Suppressor macrophage treated with lipopolysaccharide for 4 hours (primary cell): ENCODE measurements around the gene NFATC2IP.
"Not testable (repeated sequence)": the region's sequence is repeated elsewhere in the genome, so short reads cannot be mapped to it uniquely, and the experiment has no call there.

ENCODE experiments used
- DNase-seq: peaks from one replicate; pipeline ENCODE4 v3.0.0-alpha.2; 2020

NFATC2IP gene

GRCh38 chr16:28974437-28975157 lies 23.9 kb downstream of the NFATC2IP start, which contains the start of gene SPNS1:
Gene SPNS1 (plus strand): TSS chr16:28974778. CDS start chr16:28975152, 374 bp downstream.
- DNase-seq, result peak; percentile 98

GRCh38 chr16:28975158-28975599 lies 24.4 kb downstream of the NFATC2IP start:
- DNase-seq, result no peak

GRCh38 chr16:28977703-28978662 lies 27.2 kb downstream of the NFATC2IP start:
- DNase-seq, result no peak

DNA sequence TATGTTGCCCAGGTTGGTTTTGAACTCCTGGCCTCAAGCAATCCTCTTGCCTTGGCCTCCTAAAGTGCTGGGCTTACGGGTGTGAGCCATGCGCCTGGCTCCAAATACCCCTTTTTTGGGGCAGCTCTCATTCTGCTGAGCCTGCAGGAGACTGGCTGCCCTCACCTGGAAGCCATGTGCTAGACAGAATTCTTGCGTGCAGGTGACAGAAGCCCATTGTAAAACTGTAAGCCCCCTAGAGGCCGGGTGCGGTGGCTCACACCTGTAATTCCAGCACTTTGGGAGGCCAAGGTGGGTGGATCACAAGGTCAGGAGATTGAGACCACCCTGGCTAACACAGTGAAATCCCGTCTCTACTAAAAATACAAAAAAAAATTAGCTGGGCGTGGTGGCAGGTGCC lies 29.6 kb downstream of the NFATC2IP start:
- not testable (repeated sequence) for DNase-seq

- DNase-seq, result no peak
These were observed 30.2 kb downstream of the NFATC2IP start for GRCh38 chr16:28980929-28981328.

- peak; percentile 56 for DNase-seq
These were observed 30.8 kb downstream of the NFATC2IP start for GRCh38 chr16:28981517-28981916.

DNA sequence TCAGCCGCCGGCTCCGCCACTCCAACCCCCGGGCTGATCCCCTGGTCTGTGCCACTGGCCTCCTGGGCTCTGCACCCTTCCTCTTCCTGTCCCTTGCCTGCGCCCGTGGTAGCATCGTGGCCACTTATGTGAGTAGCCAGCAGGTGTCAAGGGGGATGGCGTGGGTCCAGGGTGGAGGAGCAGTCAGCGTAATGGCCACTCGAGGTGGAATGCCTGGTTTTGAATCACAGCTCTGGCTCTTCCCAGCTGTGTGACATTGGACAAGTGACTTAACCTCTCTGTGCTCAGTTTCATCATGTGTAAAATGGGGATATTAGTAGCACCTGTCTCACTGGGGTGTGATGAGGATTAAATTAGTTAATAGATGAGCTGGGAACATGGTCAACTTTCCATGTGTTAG lies 31.7 kb downstream of the NFATC2IP start:
- no peak for DNase-seq

GRCh38 chr16:28982949-28983348 lies 32.2 kb downstream of the NFATC2IP start:
- DNase-seq, result no peak

DNA sequence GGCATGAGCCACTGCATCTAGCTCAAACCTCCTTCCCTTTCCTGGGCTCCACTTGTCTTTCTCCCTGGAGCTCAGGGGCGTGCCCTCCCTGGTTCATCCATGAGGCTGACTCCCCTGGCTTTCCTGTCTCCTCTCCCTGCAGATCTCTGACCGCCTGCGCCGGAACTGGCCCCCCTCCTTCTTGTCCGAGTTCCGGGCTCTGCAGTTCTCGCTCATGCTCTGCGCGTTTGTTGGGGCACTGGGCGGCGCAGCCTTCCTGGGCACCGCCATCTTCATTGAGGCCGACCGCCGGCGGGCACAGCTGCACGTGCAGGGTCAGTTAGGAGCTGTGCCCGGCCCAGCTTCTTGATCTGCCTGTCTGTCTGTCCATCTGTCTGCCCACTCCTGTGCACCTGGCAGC lies 32.9 kb downstream of the NFATC2IP start:
- DNase-seq, result no peak

DNA sequence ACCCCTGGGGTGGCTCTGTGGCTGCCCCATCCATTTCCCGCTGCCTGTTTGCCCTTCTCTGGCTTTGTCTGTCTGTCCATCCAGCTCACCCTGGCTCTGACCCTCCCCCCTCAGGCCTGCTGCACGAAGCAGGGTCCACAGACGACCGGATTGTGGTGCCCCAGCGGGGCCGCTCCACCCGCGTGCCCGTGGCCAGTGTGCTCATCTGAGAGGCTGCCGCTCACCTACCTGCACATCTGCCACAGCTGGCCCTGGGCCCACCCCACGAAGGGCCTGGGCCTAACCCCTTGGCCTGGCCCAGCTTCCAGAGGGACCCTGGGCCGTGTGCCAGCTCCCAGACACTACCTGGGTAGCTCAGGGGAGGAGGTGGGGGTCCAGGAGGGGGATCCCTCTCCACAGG lies 33.4 kb downstream of the NFATC2IP start:
- no peak for DNase-seq

- DNase-seq, result peak; percentile 89
These were observed 33.9 kb downstream of the NFATC2IP start, which contains the start of gene LAT for GRCh38 chr16:28984619-28985135. Gene LAT (plus strand): TSS chr16:28985052. CDS start chr16:28985418, 366 bp downstream.

GRCh38 chr16:28985211-28986041 lies 34.7 kb downstream of the NFATC2IP start:
- no peak for DNase-seq

DNA sequence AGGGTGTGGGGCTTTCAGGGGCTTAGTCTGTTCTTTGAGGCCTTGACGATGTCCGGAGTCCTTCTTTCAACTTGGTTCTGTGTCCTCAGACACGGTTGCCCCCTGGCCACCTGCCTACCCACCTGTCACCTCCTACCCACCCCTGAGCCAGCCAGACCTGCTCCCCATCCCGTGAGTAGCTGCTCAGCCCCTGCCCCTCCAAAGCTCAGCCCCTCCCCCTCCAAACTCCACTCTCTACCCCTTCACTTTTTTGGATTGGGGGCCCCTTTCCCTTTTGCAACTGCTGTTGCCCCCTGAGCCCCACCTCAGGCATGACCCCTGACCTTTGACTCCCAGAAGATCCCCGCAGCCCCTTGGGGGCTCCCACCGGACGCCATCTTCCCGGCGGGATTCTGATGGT lies 35.3 kb downstream of the NFATC2IP start:
- no peak for DNase-seq

DNA sequence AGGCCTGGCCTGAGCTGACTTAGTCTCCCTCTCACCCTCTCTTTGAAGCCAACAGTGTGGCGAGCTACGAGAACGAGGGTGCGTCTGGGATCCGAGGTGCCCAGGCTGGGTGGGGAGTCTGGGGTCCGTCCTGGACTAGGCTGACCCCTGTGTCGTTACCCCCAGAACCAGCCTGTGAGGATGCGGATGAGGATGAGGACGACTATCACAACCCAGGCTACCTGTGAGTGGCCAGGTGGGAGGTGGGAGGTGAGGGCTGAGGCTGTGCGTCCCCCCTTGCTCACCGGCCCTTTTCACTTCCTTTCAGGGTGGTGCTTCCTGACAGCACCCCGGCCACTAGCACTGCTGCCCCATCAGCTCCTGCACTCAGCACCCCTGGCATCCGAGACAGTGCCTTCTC lies 35.8 kb downstream of the NFATC2IP start:
- DNase-seq, result no peak

- no peak for DNase-seq
These were observed 36.6 kb downstream of the NFATC2IP start for GRCh38 chr16:28987170-28987853.

DNA sequence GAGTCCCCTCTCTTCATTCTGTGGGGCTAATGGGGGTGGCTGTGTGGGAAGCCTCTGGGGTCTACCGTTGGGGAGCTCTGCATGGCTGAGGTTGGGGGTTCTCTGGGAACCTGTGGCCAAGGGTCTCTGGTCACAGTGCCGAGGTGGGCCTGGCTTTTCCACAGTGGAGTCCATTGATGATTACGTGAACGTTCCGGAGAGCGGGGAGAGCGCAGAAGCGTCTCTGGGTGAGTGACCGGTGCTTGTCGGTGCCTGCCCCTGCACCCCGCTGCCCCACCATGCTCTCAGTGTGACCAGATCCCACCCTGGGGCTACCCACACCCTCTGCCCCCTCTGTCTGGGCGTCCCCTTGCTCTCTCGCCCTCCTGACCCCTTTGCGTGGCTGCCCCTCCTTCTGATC lies 38.6 kb downstream of the NFATC2IP start:
- DNase-seq, result no peak

DNA sequence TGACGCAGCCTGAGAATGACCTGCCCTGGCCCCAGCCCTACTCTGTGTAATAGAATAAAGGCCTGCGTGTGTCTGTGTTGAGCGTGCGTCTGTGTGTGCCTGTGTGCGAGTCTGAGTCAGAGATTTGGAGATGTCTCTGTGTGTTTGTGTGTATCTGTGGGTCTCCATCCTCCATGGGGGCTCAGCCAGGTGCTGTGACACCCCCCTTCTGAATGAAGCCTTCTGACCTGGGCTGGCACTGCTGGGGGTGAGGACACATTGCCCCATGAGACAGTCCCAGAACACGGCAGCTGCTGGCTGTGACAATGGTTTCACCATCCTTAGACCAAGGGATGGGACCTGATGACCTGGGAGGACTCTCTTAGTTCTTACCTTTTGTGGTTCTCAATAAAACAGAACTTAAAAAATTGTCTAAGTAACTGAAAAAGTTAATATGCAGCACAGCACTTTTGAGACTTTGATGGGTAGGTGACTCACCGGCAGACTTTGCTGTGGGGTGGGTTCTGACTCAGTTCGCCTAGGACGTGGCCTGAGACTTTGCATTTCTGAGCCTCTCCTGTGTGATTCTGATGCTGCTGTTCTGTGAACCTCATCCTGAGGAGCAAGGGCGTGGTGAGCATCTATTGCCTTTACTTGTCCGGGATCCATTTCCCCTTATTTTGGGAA lies 39.8 kb downstream of the NFATC2IP start:
- no peak for DNase-seq

DNA sequence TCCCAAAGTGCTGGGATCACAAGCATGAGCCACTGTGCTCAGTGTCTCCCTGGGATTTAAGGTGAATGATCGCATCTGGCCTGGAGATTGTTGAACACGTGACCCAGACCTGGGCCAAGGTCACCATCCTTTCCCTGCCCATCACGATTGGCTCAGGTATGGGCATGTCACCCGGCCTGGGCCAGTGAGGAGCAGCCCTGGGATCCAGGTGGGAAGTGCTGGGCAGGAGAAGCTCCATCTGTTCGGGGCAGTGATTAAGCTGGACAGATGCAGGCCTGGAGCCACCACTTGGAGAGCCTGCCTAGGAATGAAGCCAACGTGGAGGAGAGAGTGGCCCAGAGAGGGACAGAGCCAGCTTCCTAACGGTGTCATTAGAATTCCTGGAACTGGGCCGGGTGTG lies 41.0 kb downstream of the NFATC2IP start:
- DNase-seq, result no peak

DNA sequence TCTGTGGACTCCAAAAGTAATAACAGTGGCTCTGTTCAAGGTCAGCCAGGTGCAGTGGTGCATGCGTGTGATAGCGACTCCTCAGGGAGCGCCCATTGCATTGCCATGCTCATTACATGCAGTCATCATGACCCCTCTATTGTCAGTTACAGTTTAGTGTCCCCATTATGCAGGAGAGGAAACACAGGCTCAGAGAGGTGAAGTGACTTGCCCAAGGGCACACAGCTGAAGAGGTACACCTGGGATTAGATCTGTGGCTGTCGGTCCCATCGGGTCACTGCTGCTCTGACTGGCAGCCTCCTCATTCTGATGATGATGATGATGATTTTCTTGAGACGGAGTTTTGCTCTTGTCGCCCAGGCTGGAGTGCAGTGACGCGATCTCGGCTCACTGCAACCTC lies 41.8 kb downstream of the NFATC2IP start:
- no peak for DNase-seq

- DNase-seq, result no peak
These were observed 48.1 kb downstream of the NFATC2IP start for GRCh38 chr16:28998837-28999236.

DNA sequence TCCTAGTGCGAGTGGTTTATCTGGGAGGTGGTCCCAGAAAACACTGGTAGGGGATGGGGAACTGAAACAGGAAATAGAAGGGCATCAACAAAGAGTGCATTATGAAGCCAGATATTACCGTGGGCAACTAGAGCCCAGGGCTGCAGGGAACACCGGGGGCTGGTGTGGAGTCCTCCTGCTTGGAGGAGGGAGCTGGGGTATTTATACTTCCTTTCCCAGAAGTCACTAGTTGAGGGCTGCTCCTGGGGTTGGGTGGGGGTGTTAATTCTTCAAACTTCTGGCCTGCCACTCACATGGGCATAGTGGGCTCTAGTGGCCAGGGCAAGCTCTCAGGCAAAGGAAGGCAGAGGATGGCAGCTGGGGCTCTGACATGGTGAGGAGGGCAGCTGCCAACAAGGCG lies 48.8 kb downstream of the NFATC2IP start:
- DNase-seq, result no peak
